ENCODE measurements around the gene C10orf120.

The C10orf120 gene

GRCh38 chr10:122706467-122706866 lies 6.8 kb upstream of the C10orf120 start:
- TF ChIP-seq CTCF (IDR thresholded peaks at IDR 0.05; ENCODE audit: extremely low read depth, missing control alignments): no peak
- DNase-seq (ENCODE audit: low spot score): no peak

GRCh38 chr10:122703483-122704448 lies 4.1 kb upstream of the C10orf120 start:
- TF ChIP-seq CTCF (IDR thresholded peaks at IDR 0.05; ENCODE audit: extremely low read depth, missing control alignments): peak; percentile 85
- DNase-seq (ENCODE audit: low spot score): peak; percentile 78

- no peak for DNase-seq (ENCODE audit: low spot score)
- no peak for TF ChIP-seq CTCF (IDR thresholded peaks at IDR 0.05; ENCODE audit: extremely low read depth, missing control alignments)
Observed at GRCh38 chr10:122702275-122702674, 2.6 kb upstream of the C10orf120 start.

- TF ChIP-seq CTCF (IDR thresholded peaks at IDR 0.05; ENCODE audit: extremely low read depth, missing control alignments): no peak
- no peak for DNase-seq (ENCODE audit: low spot score)
Observed at GRCh38 chr10:122701652-122702051, 2.0 kb upstream of the C10orf120 start.

GRCh38 chr10:122696687-122697086 lies 3.0 kb downstream of the C10orf120 start:
- TF ChIP-seq CTCF (IDR thresholded peaks at IDR 0.05; ENCODE audit: extremely low read depth, missing control alignments): no peak
- no peak for DNase-seq (ENCODE audit: low spot score)

GRCh38 chr10:122692744-122693143 lies 6.9 kb downstream of the C10orf120 start:
- TF ChIP-seq CTCF (IDR thresholded peaks at IDR 0.05; ENCODE audit: extremely low read depth, missing control alignments): no peak
- no peak for DNase-seq (ENCODE audit: low spot score)

- no peak for DNase-seq (ENCODE audit: low spot score)
- no peak for TF ChIP-seq CTCF (IDR thresholded peaks at IDR 0.05; ENCODE audit: extremely low read depth, missing control alignments)
Observed at GRCh38 chr10:122689146-122689820, 10.4 kb downstream of the C10orf120 start.

Data from GM20000 (cell line).